ENCODE measurements around the gene GPNMB. TPM values are rescaled to one million over a fixed set of nuclear protein-coding genes. Genes with fewer than 3 reads are reported as not detected.

GPNMB gene
- total and polyA plus RNA-seq, 10 of the 15 experiments (the other 5 are each of a cell fraction or from before 2014, with no cell fraction given): 5.9 to 22.3 (median 10.0) TPM

- TF ChIP-seq ZNF592 (IDR thresholded peaks at IDR 0.05) (no peak; the same call in 1 of the 2 replicates), ZSCAN29 (IDR thresholded peaks at IDR 0.05) (no peak), ZBTB40 (IDR thresholded peaks at IDR 0.05; ENCODE audit: borderline replicate concordance) (peak; percentile 87), GATAD2B (conservative IDR thresholded peaks at IDR 0.05; ENCODE audit: low read depth) (no peak; the same call in 1 of the 2 replicates), MXI1 (IDR thresholded peaks at IDR 0.05; ENCODE audit: low read depth, low read length) (peak; percentile 83), PKNOX1 (IDR thresholded peaks at IDR 0.05) (peak; percentile 84), KDM1A (IDR thresholded peaks at IDR 0.05; ENCODE audit: borderline replicate concordance) (no peak), ZZZ3 (IDR thresholded peaks at IDR 0.05; ENCODE audit: control insufficient read depth, insufficient read length, low read depth) (no peak), MEF2A (IDR thresholded peaks at IDR 0.05; ENCODE audit: insufficient read depth, low read depth, low read length) (no peak), IRF3 (IDR thresholded peaks at IDR 0.05) (no peak), REST (IDR thresholded peaks at IDR 0.05; ENCODE audit: low read depth, low read length) (no peak)
Measured at GRCh38 chr7:23298885-23299769, 52.6 kb downstream of the GPNMB start, which contains the start of gene MALSU1 (continued).

All from GM12878 (cell line).